ENCODE data around the gene PTPN23. TPM values are rescaled to one million over a fixed set of nuclear protein-coding genes. Genes with fewer than 3 reads are reported as not detected.

The PTPN23 gene
- total RNA-seq, 2 donors from 2014 or later, result 29.4 to 29.9 TPM

- Mint-ChIP-seq H3K9me3 (no peaks in the 10 kb centered on the region), H3K27ac (peak overlapping the region in 1 of 2 donors; percentile 68), H3K36me3 (no peaks in the 10 kb centered on the region)
- DNase-seq (ENCODE audit: low spot score in 2 of 2), result no peak
- no peak for ATAC-seq
Measured at GRCh38 chr3:47409688-47410416, 29.0 kb downstream of the PTPN23 start.

- Mint-ChIP-seq H3K9me3 (no peaks in the 10 kb centered on the region), H3K36me3 (no peaks in the 10 kb centered on the region), H3K27ac (peak overlapping the region in 1 of 2 donors; percentile 68)
- ATAC-seq, result no peak
- DNase-seq (ENCODE audit: low spot score in 2 of 2), result no peak
Measured at GRCh38 chr3:47410417-47410720, 29.5 kb downstream of the PTPN23 start.

GRCh38 chr3:47410801-47411646, 30.2 kb downstream of the PTPN23 start:
- no peaks in the 10 kb centered on the region for H3K36me3 Mint-ChIP-seq
- DNase-seq (ENCODE audit: low spot score in 2 of 2) (no peak), ATAC-seq (no peak)
- no peak overlapping the region for H3K27ac Mint-ChIP-seq
- no peaks in the 10 kb centered on the region for H3K9me3 Mint-ChIP-seq

GRCh38 chr3:47411696-47412452, 31.1 kb downstream of the PTPN23 start:
- ATAC-seq, result peak in 1 of 2 donors; percentile 11
- no peaks in the 10 kb centered on the region for H3K36me3 Mint-ChIP-seq
- H3K27ac Mint-ChIP-seq, result peak overlapping the region in 1 of 2 donors; percentile 75
- DNase-seq (ENCODE audit: low spot score in 2 of 2), result no peak
- no peaks in the 10 kb centered on the region for H3K9me3 Mint-ChIP-seq

- DNase-seq (ENCODE audit: low spot score in 2 of 2), result no peak
- no peak for ATAC-seq
- H3K36me3 Mint-ChIP-seq, result no peaks in the 10 kb centered on the region
- H3K27ac Mint-ChIP-seq, result peak overlapping the region; percentile 68 to 75
- H3K9me3 Mint-ChIP-seq, result no peaks in the 10 kb centered on the region
Measured at GRCh38 chr3:47412453-47412756, 31.6 kb downstream of the PTPN23 start.

- Mint-ChIP-seq H3K27ac (peak overlapping the region; percentile 75 to 91), H3K36me3 (no peaks in the 10 kb centered on the region), H3K9me3 (no peaks in the 10 kb centered on the region)
- no peak for ATAC-seq
- DNase-seq (ENCODE audit: low spot score in 2 of 2), result no peak
Measured at GRCh38 chr3:47412842-47413520, 32.2 kb downstream of the PTPN23 start.

GRCh38 chr3:47413751-47414150, 32.9 kb downstream of the PTPN23 start:
- Mint-ChIP-seq H3K36me3 (no peaks in the 10 kb centered on the region), H3K9me3 (no peaks in the 10 kb centered on the region), H3K27ac (peak overlapping the region in 1 of 2 donors; percentile 0)
- ATAC-seq, result no peak
- no peak for DNase-seq (ENCODE audit: low spot score in 2 of 2)

GRCh38 chr3:47414161-47414564, 33.3 kb downstream of the PTPN23 start:
- H3K27ac Mint-ChIP-seq, result peak overlapping the region in 1 of 2 donors; percentile 0
- H3K36me3 Mint-ChIP-seq, result no peaks in the 10 kb centered on the region
- no peak for DNase-seq (ENCODE audit: low spot score in 2 of 2)
- no peaks in the 10 kb centered on the region for H3K9me3 Mint-ChIP-seq
- ATAC-seq, result no peak

- no peaks in the 10 kb centered on the region for H3K9me3 Mint-ChIP-seq
- ATAC-seq (no peak), DNase-seq (ENCODE audit: low spot score in 2 of 2) (no peak)
- H3K36me3 Mint-ChIP-seq, result no peaks in the 10 kb centered on the region
- peak overlapping the region; percentile 38 to 84 for H3K27ac Mint-ChIP-seq
Measured at GRCh38 chr3:47414666-47415587, 34.1 kb downstream of the PTPN23 start.

- ATAC-seq (no peak), DNase-seq (ENCODE audit: low spot score in 2 of 2) (no peak)
- no peaks in the 10 kb centered on the region for H3K9me3 Mint-ChIP-seq
- no peaks in the 10 kb centered on the region for H3K36me3 Mint-ChIP-seq
- H3K27ac Mint-ChIP-seq, result peak overlapping the region; percentile 38 to 90
Measured at GRCh38 chr3:47416041-47416440, 35.2 kb downstream of the PTPN23 start.

GRCh38 chr3:47418167-47419082, 37.6 kb downstream of the PTPN23 start:
- Mint-ChIP-seq H3K27ac (peak overlapping the region; percentile 57 to 92), H3K36me3 (peaks cover 0 to 5% of the 10 kb centered on the region in 2 donors), H3K9me3 (no peaks in the 10 kb centered on the region)
- ATAC-seq, result no peak
- no peak for DNase-seq (ENCODE audit: low spot score in 2 of 2)

GRCh38 chr3:47419083-47420043, 38.5 kb downstream of the PTPN23 start:
- DNase-seq (ENCODE audit: low spot score in 2 of 2), result no peak
- peaks cover 0 to 5% of the 10 kb centered on the region in 2 donors for H3K36me3 Mint-ChIP-seq
- no peak for ATAC-seq
- H3K27ac Mint-ChIP-seq, result peak overlapping the region; percentile 57 to 92
- H3K9me3 Mint-ChIP-seq, result no peaks in the 10 kb centered on the region

- no peaks in the 10 kb centered on the region for H3K9me3 Mint-ChIP-seq
- peaks cover 0 to 5% of the 10 kb centered on the region in 2 donors for H3K36me3 Mint-ChIP-seq
- peak overlapping the region in 1 of 2 donors; percentile 96 for H3K27ac Mint-ChIP-seq
- ATAC-seq (no peak), DNase-seq (ENCODE audit: low spot score in 2 of 2) (no peak)
Measured at GRCh38 chr3:47420044-47420430, 39.2 kb downstream of the PTPN23 start.
